Endothelial cell of umbilical vein (primary cell): ENCODE results near the gene TLCD3B. TPM values are rescaled to one million over a fixed set of nuclear protein-coding genes. Genes with fewer than 3 reads are reported as not detected.

ENCODE experiments used
- BruUV-seq: library from RNA; stranded (reverse); fragments of 400-500 nt; replicated peaks from 2 replicates; lab custom pipeline; 2021; lab: Mats Ljungman, UMichigan
- CTCF ChIA-PET: fragments of 300-600, 350-600 bp; sonication (Branson Sonifier 250); formaldehyde crosslinking; loops from one replicate; lab custom pipeline; 2021; ENCODE audit warnings: antibody characterized with exemption, inconsistent platforms; lab: Charles Lee
- POLR2A ChIA-PET: fragments of 300-600, 350-600 bp; sonication (Branson Sonifier 250); formaldehyde crosslinking; loops from one replicate; lab custom pipeline; 2021; ENCODE audit warnings: antibody characterized with exemption, inconsistent platforms; lab: Charles Lee
- DNase-seq: peaks from one replicate; pipeline ENCODE4 v3.0.0-alpha.2; 2011; ENCODE audit warnings: low read depth, low spot score
- FAIRE-seq: peaks from 2 replicates; lab custom pipeline; 2011; peaks lifted over from hg19 to GRCh38; lab: Jason Lieb, UNC
- H2AFZ ChIP-seq: 2 replicates; pipeline ENCODE4 v1.6.0; 2012; ENCODE audit warnings: low read depth, low read length, control low read depth, inconsistent platforms
- H3K27ac ChIP-seq: 2 replicates; pipeline ENCODE4 v1.5.1; 2011; ENCODE audit warnings: low read depth, mild to moderate bottlenecking, control low read depth, low read length, moderate library complexity; ENCODE audit not compliant: insufficient read depth
- H3K27me3 ChIP-seq, 2 experiments: 2 replicates each; pipeline versions ENCODE4 v1.6.0 to v1.6.1; 2011; ENCODE audit warnings: low read length in 2 of 2, mixed read lengths in 1 of 2; ENCODE audit not compliant: control insufficient read depth in 2 of 2, insufficient read depth in 2 of 2
- H3K36me3 ChIP-seq, 2 experiments: 2 replicates in 1 of 2; 3 replicates in 1 of 2; pipeline ENCODE4 v1.5.1; 2011; ENCODE audit warnings: low read length in 2 of 2, mild to moderate bottlenecking in 1 of 2, moderate library complexity in 1 of 2; ENCODE audit not compliant: control insufficient read depth in 2 of 2, insufficient read depth in 2 of 2; ENCODE audit errors: extremely low read depth in 1 of 2
- H3K4me1 ChIP-seq: 3 replicates; pipeline ENCODE4 v1.5.1; 2011; ENCODE audit warnings: mild to moderate bottlenecking, low read length; ENCODE audit not compliant: control insufficient read depth, insufficient read depth; ENCODE audit errors: extremely low read depth
- H3K4me2 ChIP-seq: 2 replicates; pipeline ENCODE4 v1.6.1; 2011; ENCODE audit warnings: low read length, control low read depth, mixed read lengths; ENCODE audit not compliant: insufficient read depth
- H3K4me3 ChIP-seq, 3 experiments: fragments of 200-600 bp in 1 of 3; sonication (generic), shearing (Covaris generic) in 1 of 3; replicated peaks in 1 of 3; 2 replicates each; pipeline ENCODE4 v1.5.1; 2011 to 2016; ENCODE audit warnings: control low read depth in 3 of 3, low read length in 3 of 3, mild to moderate bottlenecking in 2 of 3, inconsistent platforms in 1 of 3, low read depth in 1 of 3, moderate library complexity in 1 of 3; ENCODE audit not compliant: insufficient read depth in 1 of 3
- H3K79me2 ChIP-seq: 2 replicates; pipeline ENCODE4 v1.6.0; 2012; ENCODE audit warnings: low read length, inconsistent platforms; ENCODE audit not compliant: control insufficient read depth, insufficient read depth
- H3K9ac ChIP-seq: replicated peaks from 2 replicates; pipeline ENCODE3; 2011; ENCODE audit warnings: low read length, control low read depth; ENCODE audit not compliant: insufficient read depth; ENCODE audit errors: extremely low read depth
- H3K9me1 ChIP-seq: replicated peaks from 3 replicates; pipeline ENCODE4 v1.6.0; 2011; ENCODE audit warnings: mild to moderate bottlenecking, low read length; ENCODE audit not compliant: control insufficient read depth, insufficient read depth; ENCODE audit errors: extremely low read depth
- H3K9me3 ChIP-seq: replicated peaks from 2 replicates; pipeline ENCODE4 v1.5.1; 2012; ENCODE audit warnings: low read length, inconsistent platforms; ENCODE audit not compliant: control insufficient read depth, insufficient read depth
- H4K20me1 ChIP-seq: replicated peaks from 2 replicates; pipeline ENCODE3; 2011; ENCODE audit warnings: mild to moderate bottlenecking, low read length; ENCODE audit not compliant: control insufficient read depth, insufficient read depth; ENCODE audit errors: extremely low read depth
- CTCF ChIP-seq, 2 donors: IDR thresholded peaks; 1 replicate in 1 of 2; 2 replicates in 1 of 2; pipeline ENCODE4 v1.5.1; 2011; ENCODE audit warnings: low read length in 2 of 2, mild to moderate bottlenecking in 2 of 2, moderate library complexity in 2 of 2, control low read depth in 1 of 2, inconsistent platforms in 1 of 2, low read depth in 1 of 2; ENCODE audit not compliant: insufficient read depth in 1 of 2; ENCODE audit errors: extremely low read depth in 1 of 2
- EZH2 ChIP-seq: IDR thresholded peaks from 2 replicates; pipeline ENCODE4 v1.6.1; 2012; ENCODE audit warnings: borderline replicate concordance, low read depth, mild to moderate bottlenecking, moderate library complexity, low read length, inconsistent platforms; ENCODE audit not compliant: severe bottlenecking
- FOS ChIP-seq: IDR thresholded peaks from 2 replicates; pipeline ENCODE4 v1.6.1; 2011; ENCODE audit warnings: mild to moderate bottlenecking, low read length, moderate library complexity, borderline replicate concordance; ENCODE audit not compliant: insufficient read depth
- GATA2 ChIP-seq: IDR thresholded peaks from 2 replicates; pipeline ENCODE4 v1.7.0; 2011; ENCODE audit warnings: low read depth, mild to moderate bottlenecking, moderate library complexity, mixed read lengths, low read length; ENCODE audit not compliant: insufficient read length, insufficient read depth
- JUN ChIP-seq: IDR thresholded peaks from 2 replicates; pipeline ENCODE4 v1.6.1; 2011; ENCODE audit warnings: borderline replicate concordance, low read depth; ENCODE audit not compliant: insufficient read length, insufficient read depth
- MYC ChIP-seq: IDR thresholded peaks from one replicate; pipeline ENCODE4 v1.6.1; 2011; ENCODE audit warnings: mild to moderate bottlenecking, low read depth, low read length
- POLR2A ChIP-seq: IDR thresholded peaks from 2 replicates; pipeline ENCODE4 v1.6.1; 2012; ENCODE audit warnings: low read depth, mild to moderate bottlenecking, control low read depth, low read length
- POLR2AphosphoS5 ChIP-seq: IDR thresholded peaks from 2 replicates; pipeline ENCODE4 v1.6.1; 2012; ENCODE audit warnings: low read depth, mild to moderate bottlenecking, control low read depth, low read length, moderate library complexity; ENCODE audit not compliant: insufficient read depth
- dilution Hi-C: fragments of 300-500 bp; cut with MboI; formaldehyde crosslinking; loops from one replicate; pipeline ENCODE4 v1.15.0; 2019; ENCODE audit warnings: low sequenced_read_pairs; ENCODE audit not compliant: extremely low pct_ligation_motif_present
- intact Hi-C: fragments of 100-400 bp; cut with micrococcal nuclease; formaldehyde crosslinking; loops from one replicate; pipeline ENCODE4 v1.10.0; 2022
- polyA plus RNA-seq, 4 experiments: library from polyadenylated mRNA; depleted of rRNA in 3 of 4; stranded (reverse) in 3 of 4; unstranded in 1 of 4; fragments of >200 nt; gene quantifications; 2 replicates each; pipeline versions ENCODE4 v1.2.1 to v1.2.3, GENCODE V29; 2011 to 2012; ENCODE audit warnings: missing spikeins in 1 of 4
- total RNA-seq: library from RNA; stranded (reverse); gene quantifications from 2 replicates; pipeline ENCODE4 v1.2.3, GENCODE V29; 2021

TLCD3B gene
- total and polyA plus RNA-seq, 2 donors (not counting 3 experiments of a cell fraction or from before 2014, with no cell fraction given), result 0.37 to 0.86 TPM

- peak; percentile 59 for DNase-seq
- peaks cover 4% of the 10 kb centered on the region for H3K79me2 ChIP-seq
- peak overlapping the region; percentile 40 for H2AFZ ChIP-seq
- TSS peak; percentile 76 for BruUV-seq
- peaks cover 35% of the 10 kb centered on the region for H3K4me1 ChIP-seq
- H3K9me1 ChIP-seq, result no peaks in the 10 kb centered on the region
- CTCF ChIA-PET, result interaction anchor here (1.1 to 3.5 kb wide), 7 partner anchors 9 to 353 kb away, joined by 3 to 20 read pairs (median 5); partner anchors contain the start of genes ALDOA and TBX6
- no peaks in the 10 kb centered on the region for H4K20me1 ChIP-seq
- dilution Hi-C loops, result no loop called here
- TF ChIP-seq GATA2, result peak; percentile 89
- TF ChIP-seq POLR2AphosphoS5, result peak; percentile 77
- TF ChIP-seq EZH2, result no peak
- peak; percentile 23 for TF ChIP-seq JUN
- no peak for TF ChIP-seq MYC
- TF ChIP-seq POLR2A, result peak; percentile 43
- peak; percentile 18 for TF ChIP-seq FOS
- TF ChIP-seq CTCF (IDR thresholded peaks at IDR 0.05; ENCODE audit: extremely low read depth in 1 of 2, insufficient read depth in 1 of 2, low read depth in 1 of 2, low read length in 2 of 2), result no peak
- intact Hi-C loops, result loop anchor here (2.0 kb wide), 1 partner anchor 21 kb away; no protein-coding TSS in a partner anchor
- H3K9me3 ChIP-seq, result no peaks in the 10 kb centered on the region
- POLR2A ChIA-PET, result interaction anchor here (0.6 to 2.7 kb wide), 2 partner anchors 12 to 37 kb away, joined by 4 to 21 read pairs; partner anchors contain the start of gene ALDOA
- H3K27ac ChIP-seq, result peak overlapping the region; percentile 72
- H3K4me2 ChIP-seq, result peak overlapping the region; percentile 61
- peaks cover 0 to 5% of the 10 kb centered on the region in 2 experiments for H3K36me3 ChIP-seq
- no peak for FAIRE-seq
- peak overlapping the region; percentile 73 for H3K9ac ChIP-seq
- H3K27me3 ChIP-seq, result no peaks in the 10 kb centered on the region
- H3K4me3 ChIP-seq, result peak overlapping the region; percentile 62 to 75 (median 70)
Measured at GRCh38 chr16:30053376-30054015, 22.4 kb upstream of the TLCD3B start.
